ENCODE results near the gene NBEA. TPM values are rescaled to one million over a fixed set of nuclear protein-coding genes. Genes with fewer than 3 reads are reported as not detected.

NBEA gene
- total and polyA plus RNA-seq, 2 experiments from 2014 or later = 9.1 to 29.1 TPM

GRCh38 chr13:35131471-35131870, 189.4 kb downstream of the NBEA start:
- Mint-ChIP-seq H3K36me3 (ENCODE audit: low read depth) (no peaks in the 10 kb centered on the region; the same call in 1 of the 3 replicates), H3K9me3 (no peaks in the 10 kb centered on the region), H3K4me3 (no peak overlapping the region), H3K27me3 (ENCODE audit: insufficient read depth, low read depth, poor library complexity) (no peaks in the 10 kb centered on the region), H3K27ac (no peak overlapping the region), H3K4me1 (no peaks in the 10 kb centered on the region)
- TF ChIP-seq ZNF462 (CRISPR knock-in tag; IDR thresholded peaks at IDR 0.05) (no peak), CTCF (conservative IDR thresholded peaks at IDR 0.05; ENCODE audit: low read depth in 2 of 2) (no peak)
- Histone ChIP-seq H4K20me1 (replicated peaks; ENCODE audit: insufficient read depth) (no peaks in the 10 kb centered on the region), H3K9me2 (ENCODE audit: insufficient read depth) (no peaks in the 10 kb centered on the region), H3K27ac (ENCODE audit: low read depth) (no peak overlapping the region), H3K4me2 (no peak overlapping the region), H2AFZ (no peak overlapping the region), H3K79me2 (replicated peaks; ENCODE audit: insufficient read depth) (no peaks in the 10 kb centered on the region), H3F3A (replicated peaks; ENCODE audit: low read depth) (no peaks in the 10 kb centered on the region), H3K4me1 (ENCODE audit: insufficient read depth) (no peaks in the 10 kb centered on the region), H3K27me3 (ENCODE audit: insufficient read depth) (no peaks in the 10 kb centered on the region), H3K36me3 (ENCODE audit: insufficient read depth) (no peaks in the 10 kb centered on the region), H3K4me3 (no peak overlapping the region)
- ATAC-seq = no peak
- DNase-seq (ENCODE audit: low spot score) = no peak

GRCh38 chr13:35136585-35136984, 194.5 kb downstream of the NBEA start:
- no peak for ATAC-seq
- Mint-ChIP-seq H3K4me3 (no peak overlapping the region), H3K27me3 (ENCODE audit: insufficient read depth, low read depth, poor library complexity) (no peaks in the 10 kb centered on the region), H3K9me3 (no peaks in the 10 kb centered on the region), H3K27ac (no peak overlapping the region), H3K36me3 (ENCODE audit: low read depth) (no peaks in the 10 kb centered on the region; the same call in 1 of the 3 replicates), H3K4me1 (no peaks in the 10 kb centered on the region)
- Histone ChIP-seq H3K9me2 (ENCODE audit: insufficient read depth) (no peaks in the 10 kb centered on the region), H3K27ac (ENCODE audit: low read depth) (no peak overlapping the region), H3K4me1 (ENCODE audit: insufficient read depth) (no peaks in the 10 kb centered on the region), H3K79me2 (replicated peaks; ENCODE audit: insufficient read depth) (no peaks in the 10 kb centered on the region), H3K27me3 (ENCODE audit: insufficient read depth) (no peaks in the 10 kb centered on the region), H3K4me3 (no peak overlapping the region), H2AFZ (no peak overlapping the region), H3K4me2 (no peak overlapping the region), H3F3A (replicated peaks; ENCODE audit: low read depth) (no peaks in the 10 kb centered on the region), H4K20me1 (replicated peaks; ENCODE audit: insufficient read depth) (no peaks in the 10 kb centered on the region), H3K36me3 (ENCODE audit: insufficient read depth) (no peaks in the 10 kb centered on the region)
- DNase-seq (ENCODE audit: low spot score) = no peak
- TF ChIP-seq REST (IDR thresholded peaks at IDR 0.05; ENCODE audit: unreplicated experiment) (no peak), ZNF114 (CRISPR knock-in tag; IDR thresholded peaks at IDR 0.05) (no peak), EZH2phosphoT487 (IDR thresholded peaks at IDR 0.05; ENCODE audit: unreplicated experiment) (no peak)

All from GM23338 (cell line).